ENCODE results near the gene FALEC.

Gene FALEC

DNA sequence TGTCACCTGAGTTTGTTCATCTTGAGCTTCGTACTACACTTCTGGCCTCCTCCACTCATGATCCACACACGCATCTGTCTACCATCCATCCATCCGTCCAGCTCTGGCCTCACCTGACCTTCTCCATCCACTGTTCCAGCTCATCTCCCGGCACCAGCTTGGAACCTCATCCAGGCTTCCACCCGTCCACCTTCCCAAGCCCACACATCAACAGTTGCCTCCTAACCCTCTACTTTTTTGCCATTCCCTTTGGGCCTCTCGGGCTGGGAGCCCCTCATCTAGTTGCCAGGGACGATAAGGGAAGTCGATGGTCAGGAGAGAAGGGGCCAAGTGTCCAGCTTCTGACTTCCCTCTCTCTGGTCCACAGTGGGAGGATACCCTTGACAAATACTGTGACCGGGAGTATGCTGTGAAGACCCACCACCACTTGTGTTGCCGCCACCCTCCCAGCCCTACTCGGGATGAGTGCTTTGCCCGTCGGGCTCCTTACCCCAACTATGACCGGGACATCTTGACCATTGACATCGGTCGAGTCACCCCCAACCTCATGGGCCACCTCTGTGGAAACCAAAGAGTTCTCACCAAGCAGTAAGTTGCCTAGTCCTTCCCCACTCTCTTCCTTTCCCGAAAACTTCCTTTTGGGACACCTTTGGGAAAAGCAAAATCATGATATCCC lies 3.4 kb upstream of the FALEC start:
- DNase-seq (ENCODE audit: low read depth in 2 of 2), result no peak

DNA sequence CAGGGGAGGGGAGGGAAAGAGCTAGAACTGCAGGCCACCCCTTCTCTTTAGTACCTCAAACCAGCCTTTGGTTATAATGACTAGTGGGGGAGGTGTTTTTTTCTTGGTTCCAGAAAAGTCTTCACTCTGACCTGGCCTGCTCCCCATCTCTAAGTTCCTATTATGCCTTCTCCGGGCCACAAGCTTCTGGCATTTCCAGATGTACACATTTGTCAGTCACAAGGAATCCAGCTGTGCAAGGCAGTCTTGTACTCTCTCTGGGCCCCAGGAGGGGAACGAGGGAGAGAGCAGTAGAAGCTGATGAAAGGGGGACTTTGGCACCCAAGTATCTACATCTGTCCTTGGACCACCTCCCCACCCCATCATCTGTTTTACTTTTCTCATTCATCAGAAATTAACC lies 2.7 kb upstream of the FALEC start:
- no peak for DNase-seq (ENCODE audit: low read depth in 2 of 2)

- DNase-seq (ENCODE audit: low read depth in 2 of 2), result no peak
Measured at GRCh38 chr1:150513351-150513791, 2.2 kb upstream of the FALEC start.

- no peak for DNase-seq (ENCODE audit: low read depth in 2 of 2)
Measured at GRCh38 chr1:150514260-150514659, 1.3 kb upstream of the FALEC start.

DNA sequence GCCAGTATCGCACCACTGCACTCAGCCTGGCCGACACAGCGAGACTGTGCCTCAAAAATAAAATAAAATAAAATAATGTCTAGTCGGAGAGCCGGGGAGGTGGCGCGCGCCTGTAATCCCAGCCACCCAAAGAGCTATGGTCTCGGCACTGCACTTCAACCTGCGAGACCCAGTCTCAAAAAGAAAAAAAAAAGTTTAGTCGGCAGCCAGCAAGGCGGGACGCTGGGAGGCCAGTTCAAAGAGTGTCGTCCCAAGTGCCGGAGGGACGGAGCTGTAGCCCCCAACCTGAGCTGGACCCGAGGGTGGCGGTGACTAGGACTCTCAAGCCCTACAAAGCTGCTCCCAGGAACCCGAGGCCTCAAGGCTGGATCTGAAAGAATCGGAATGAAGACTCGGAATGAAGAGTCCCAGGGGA lies 632 bp upstream of the FALEC start:
- DNase-seq (ENCODE audit: low read depth in 2 of 2), result no peak

GRCh38 chr1:150516050-150516591 lies 569 bp downstream of the FALEC start:
- no peak for DNase-seq (ENCODE audit: low read depth in 2 of 2)

- DNase-seq (ENCODE audit: low read depth in 2 of 2), result no peak
Measured at GRCh38 chr1:150516616-150517015, 1.1 kb downstream of the FALEC start.

GRCh38 chr1:150521196-150521968 lies 5.8 kb downstream of the FALEC start:
- no peak for DNase-seq (ENCODE audit: low read depth in 2 of 2)

GRCh38 chr1:150525348-150525747 lies 9.8 kb downstream of the FALEC start:
- DNase-seq (ENCODE audit: low read depth in 2 of 2), result no peak

DNA sequence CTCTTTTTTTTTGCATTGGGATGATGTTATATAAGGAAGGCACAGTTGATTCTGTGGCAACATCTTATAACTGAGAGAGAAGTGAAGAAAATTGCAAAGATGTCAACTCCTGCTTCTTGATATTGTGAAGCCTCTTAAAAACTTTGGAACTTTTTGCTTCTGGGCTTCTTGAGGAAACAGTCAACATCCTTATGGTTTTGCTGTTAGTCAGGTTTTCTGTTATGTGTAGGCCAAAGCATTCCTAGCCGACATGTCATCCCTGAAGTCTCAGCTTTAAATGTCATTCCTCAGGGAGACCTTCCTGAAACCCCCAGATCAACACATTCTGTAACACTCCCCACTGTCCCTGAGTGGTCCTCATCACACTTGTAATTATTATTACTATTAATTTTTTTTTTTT lies 12.6 kb downstream of the FALEC start:
- DNase-seq (ENCODE audit: low read depth in 2 of 2), result no peak

DNA sequence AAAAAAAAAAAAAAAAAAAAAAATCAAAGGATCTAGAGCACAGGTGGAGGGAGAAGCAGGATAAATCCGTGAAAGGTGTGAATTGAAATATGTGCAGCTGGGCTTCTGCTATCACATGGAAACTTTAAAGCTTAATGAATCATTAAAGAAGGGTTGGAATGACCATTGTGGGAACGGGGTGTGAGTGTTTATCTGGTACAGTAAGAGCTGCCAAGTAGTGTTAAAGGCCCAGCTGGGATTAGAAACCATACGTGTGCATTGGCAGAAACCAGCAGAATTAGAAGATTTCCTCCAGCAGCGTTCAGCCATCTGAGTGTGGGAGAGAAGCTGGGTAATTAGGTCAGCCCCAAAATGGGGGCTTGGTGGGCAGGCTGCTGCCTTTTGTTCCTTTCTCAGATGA lies 13.5 kb downstream of the FALEC start:
- DNase-seq (ENCODE audit: low read depth in 2 of 2), result no peak

DNA sequence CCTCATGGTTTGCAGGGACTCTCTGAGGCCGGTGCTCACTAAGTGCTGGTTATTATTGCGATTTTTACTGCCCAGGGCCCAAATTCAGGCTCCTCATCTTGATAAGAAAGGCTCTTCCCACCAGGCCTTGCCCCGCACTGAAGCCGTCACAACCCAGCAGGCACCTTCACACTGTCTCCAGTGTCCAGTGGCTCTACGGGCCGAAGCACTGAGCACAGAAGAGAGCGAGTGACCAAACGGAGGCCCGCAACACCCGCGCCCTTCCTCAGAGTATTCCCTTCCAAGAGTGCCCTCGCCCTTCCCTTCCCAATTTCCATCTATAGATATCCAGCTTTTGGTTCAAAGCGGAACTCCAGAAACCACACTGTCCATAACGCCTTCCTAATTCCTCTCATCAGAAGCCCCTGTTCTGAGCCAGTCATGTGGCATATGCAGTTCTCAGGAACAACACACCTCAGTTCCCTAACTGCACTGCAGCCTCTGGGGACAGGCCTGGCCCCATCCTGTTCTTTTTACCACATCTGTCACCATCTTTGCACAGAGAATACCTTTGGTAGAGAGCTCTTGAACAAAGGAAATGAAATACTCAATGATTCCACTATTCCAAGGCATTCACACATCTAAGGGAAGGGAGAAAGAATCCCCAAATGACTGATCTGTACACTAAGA lies 15.1 kb downstream of the FALEC start:
- DNase-seq (ENCODE audit: low read depth in 2 of 2), result no peak

GRCh38 chr1:150532860-150533259 lies 17.3 kb downstream of the FALEC start:
- DNase-seq (ENCODE audit: low read depth in 2 of 2), result no peak

DNA sequence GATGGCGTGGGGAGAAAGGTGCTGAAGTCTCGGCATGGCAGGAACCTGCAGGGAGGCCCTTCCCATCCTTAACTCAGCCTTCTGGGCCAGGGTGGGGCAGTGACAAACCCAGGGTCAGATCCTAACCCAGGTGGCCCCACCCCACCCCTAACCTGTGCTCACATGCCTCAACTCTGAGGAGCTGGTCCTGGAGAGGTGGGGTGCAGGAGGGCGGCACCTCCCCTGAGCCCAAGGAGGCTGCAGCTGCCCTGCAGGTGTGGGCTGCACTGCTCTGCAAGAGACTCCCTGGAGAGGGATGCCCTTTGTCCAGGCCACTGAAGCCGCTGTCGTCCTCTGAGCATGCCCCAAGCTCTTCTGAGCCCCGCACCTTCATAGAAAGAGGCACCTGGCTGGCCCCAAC lies 18.4 kb downstream of the FALEC start:
- DNase-seq (ENCODE audit: low read depth in 2 of 2), result no peak

- DNase-seq (ENCODE audit: low read depth in 2 of 2), result no peak
Measured at GRCh38 chr1:150535511-150536287, 20.1 kb downstream of the FALEC start.

GRCh38 chr1:150536836-150537731 lies 21.5 kb downstream of the FALEC start:
- no peak for DNase-seq (ENCODE audit: low read depth in 2 of 2)

DNA sequence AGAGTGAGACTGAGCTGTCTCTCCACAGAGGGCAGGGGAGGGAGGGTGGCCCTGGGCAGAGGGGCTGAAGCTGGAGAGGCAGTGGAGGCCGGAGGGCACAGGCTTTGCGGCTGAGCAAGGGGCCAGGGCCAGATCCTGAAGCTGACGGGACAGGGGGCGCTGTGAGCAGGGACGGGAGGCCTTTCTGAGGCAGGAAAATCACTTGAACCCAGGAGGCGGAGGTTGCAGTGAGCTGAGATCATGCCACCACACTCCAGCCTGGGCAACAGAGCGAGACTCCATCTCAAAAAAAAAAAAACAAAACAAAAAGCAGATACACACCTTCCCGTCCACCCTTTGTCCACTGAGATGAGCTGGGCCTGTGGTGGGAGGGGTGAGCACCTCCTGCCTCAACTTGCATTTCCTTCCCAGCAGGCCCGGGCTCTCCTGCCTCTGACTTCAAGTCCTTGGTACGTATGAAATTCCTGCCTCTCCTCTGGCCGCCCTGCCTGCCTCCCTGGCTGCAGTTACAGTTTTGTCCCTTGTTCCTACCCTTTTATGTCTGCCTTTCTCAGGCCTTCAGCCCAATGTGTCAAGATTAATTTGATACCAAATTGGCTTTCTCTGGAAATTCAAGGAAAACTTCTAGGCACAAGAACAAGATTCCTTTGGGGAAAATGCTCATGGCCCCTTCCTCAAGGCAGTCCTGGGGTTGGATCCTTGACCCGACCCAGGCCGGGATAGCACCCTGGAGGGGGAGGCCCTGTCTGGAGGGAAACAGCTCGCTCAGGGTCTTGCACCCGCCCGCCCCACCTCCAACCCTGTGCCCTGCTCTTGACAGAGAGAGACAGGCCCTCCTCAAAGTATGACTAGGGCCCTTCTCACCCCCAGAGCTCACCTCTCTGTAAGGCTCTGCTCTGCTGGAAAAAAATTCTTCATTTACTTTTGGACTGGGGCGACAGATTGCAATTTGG lies 22.5 kb downstream of the FALEC start:
- DNase-seq (ENCODE audit: low read depth in 2 of 2), result no peak

DNA sequence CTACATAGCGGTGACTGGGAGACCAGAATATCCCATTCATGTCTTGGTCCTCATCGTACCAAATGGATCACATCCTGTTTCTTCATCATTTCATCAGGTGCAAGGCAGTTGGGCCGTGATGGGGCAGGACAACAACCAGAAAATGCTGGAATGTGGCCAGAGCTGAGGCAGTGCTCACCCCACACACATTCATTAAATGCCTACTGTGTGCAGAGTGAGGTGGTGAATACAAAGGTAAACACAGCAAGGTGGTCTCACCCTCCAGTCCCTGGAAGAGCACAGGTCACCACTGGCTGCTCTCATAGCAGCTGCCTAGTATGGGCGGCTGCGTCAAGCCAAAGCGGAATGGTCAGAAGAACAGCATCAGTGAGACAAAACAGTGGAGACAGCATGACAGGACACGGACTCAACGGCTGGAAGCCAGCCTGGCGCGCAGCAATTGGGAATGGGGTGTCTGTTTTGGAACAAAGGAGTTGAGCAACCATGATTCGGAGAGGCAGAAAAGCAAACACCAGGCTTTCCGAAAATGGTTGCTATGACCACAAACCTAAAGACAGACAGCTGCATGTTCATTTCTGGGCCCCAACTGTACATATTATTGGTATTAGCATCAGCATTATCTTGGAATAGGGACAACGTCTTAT lies 28.1 kb downstream of the FALEC start:
- DNase-seq (ENCODE audit: low read depth in 2 of 2), result no peak

DNA sequence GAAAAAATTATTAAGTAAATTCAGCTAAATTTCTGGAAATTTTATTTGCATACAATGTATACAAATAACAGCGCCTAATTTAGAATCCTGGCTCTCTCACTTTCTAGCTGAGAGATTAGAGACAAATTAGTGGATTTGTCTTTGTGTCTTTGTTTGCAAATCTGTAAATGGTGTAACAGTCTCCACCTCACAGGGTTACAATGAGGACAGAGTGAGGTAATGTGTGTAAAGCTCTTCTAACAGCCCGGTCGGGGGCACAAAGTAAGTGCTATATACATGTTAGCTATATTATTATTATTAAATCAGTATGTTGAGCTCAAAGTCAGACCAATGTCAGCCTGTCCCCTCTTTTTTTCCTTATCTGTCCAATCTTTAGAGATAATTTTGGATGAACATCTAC lies 28.7 kb downstream of the FALEC start:
- no peak for DNase-seq (ENCODE audit: low read depth in 2 of 2)

Data from stimulated activated CD8-positive, alpha-beta memory T cell treated with anti-CD3 and anti-CD28 coated beads, Interleukin-7, amount 100 ng/mL, for 4 hours (primary cell).